K562 (cell line): Measurements from ENCODE around the gene SPRYD3. TPM values are rescaled to one million over a fixed set of nuclear protein-coding genes. Genes with fewer than 3 reads are reported as not detected.

Source experiments
- ATAC-seq: fragments of 200-7000 bp; cut with Tn5 transposase; 3 replicates; pipeline ENCODE4 v1.9.1; 2020; ENCODE audit warnings: moderate library complexity
- BruUV-seq: library from RNA; stranded (reverse); fragments of 400-500 nt; replicated peaks from 2 replicates; lab custom pipeline; 2021; lab: Mats Ljungman, UMichigan
- CTCF ChIA-PET: fragments of 300-600 bp; formaldehyde crosslinking; extraction: SDS; loops from one replicate; lab custom pipeline; 2021; ENCODE audit warnings: low intra/inter-chr PET ratio; lab: Yijun Ruan, JAX
- POLR2A ChIA-PET: fragments of 300-600, 350-650 bp; sonication (Branson Sonifier 250); formaldehyde crosslinking; extraction: SDS; loops from one replicate; lab custom pipeline; 2021; ENCODE audit warnings: antibody characterized with exemption, inconsistent platforms; lab: Yijun Ruan, JAX
- DNase-seq, 4 experiments: peaks; one replicate each; pipeline versions ENCODE4 v3.0.0 to v3.0.0-alpha.2; 2011 to 2018; ENCODE audit warnings: low spot score in 3 of 4, mixed read lengths in 3 of 4; ENCODE audit errors: extremely low read depth in 1 of 4
- FAIRE-seq: peaks from 2 replicates; lab custom pipeline; 2011; peaks lifted over from hg19 to GRCh38; lab: Jason Lieb, UNC
- H2AFZ ChIP-seq: 2 replicates; pipeline ENCODE4 v1.6.0; 2011; ENCODE audit warnings: low read depth, low read length, control low read depth, inconsistent platforms
- H3K27ac ChIP-seq: fragments of 200-600 bp; 3 replicates; pipeline ENCODE4 v1.8.0; 2011; ENCODE audit warnings: low read depth, mild to moderate bottlenecking, control low read depth, inconsistent platforms, low read length, moderate library complexity, mixed read lengths; ENCODE audit errors: extremely low read depth
- H3K27me3 ChIP-seq, 2 experiments: fragments of 300-600 bp in 1 of 2; 2 replicates in 1 of 2; 3 replicates in 1 of 2; pipeline versions ENCODE4 v1.6.0 to v1.8.0; 2011; ENCODE audit warnings: inconsistent platforms in 2 of 2, low read length in 2 of 2, mild to moderate bottlenecking in 1 of 2, mixed read lengths in 1 of 2, moderate library complexity in 1 of 2; ENCODE audit not compliant: control insufficient read depth in 2 of 2, insufficient read depth in 2 of 2
- H3K36me3 ChIP-seq: fragments of 300-600 bp; 3 replicates; pipeline ENCODE4 v1.8.0; 2011; ENCODE audit warnings: mild to moderate bottlenecking, low read length, inconsistent platforms; ENCODE audit not compliant: control insufficient read depth, insufficient read depth
- H3K4me1 ChIP-seq, 2 experiments: fragments of 200-600 bp in 1 of 2; replicated peaks in 1 of 2; 2 replicates in 1 of 2; 3 replicates in 1 of 2; pipeline versions ENCODE4 v1.5.1 to v1.8.0; 2011; ENCODE audit warnings: inconsistent platforms in 2 of 2, low read length in 2 of 2, mild to moderate bottlenecking in 1 of 2, mixed read lengths in 1 of 2, moderate library complexity in 1 of 2; ENCODE audit not compliant: control insufficient read depth in 2 of 2, insufficient read depth in 2 of 2
- H3K4me2 ChIP-seq: 2 replicates; pipeline ENCODE4 v1.6.1; 2011; ENCODE audit warnings: low read length, control low read depth, inconsistent platforms, mixed read lengths; ENCODE audit not compliant: insufficient read depth
- H3K4me3 ChIP-seq: fragments of 200-600 bp; sonication (generic), shearing (Covaris generic); 2 replicates; pipeline ENCODE4 v1.5.1; 2016; ENCODE audit warnings: control low read depth, inconsistent platforms
- H3K79me2 ChIP-seq: fragments of 200-600 bp; 3 replicates; pipeline ENCODE4 v1.8.0; 2011; ENCODE audit warnings: low read length, inconsistent platforms; ENCODE audit not compliant: control insufficient read depth, insufficient read depth
- H3K9ac ChIP-seq, 2 experiments: 2 replicates each; pipeline versions ENCODE4 v1.6.0 to v1.6.1; 2011; ENCODE audit warnings: low read depth in 2 of 2, low read length in 2 of 2, control low read depth in 1 of 2, inconsistent platforms in 1 of 2, mild to moderate bottlenecking in 1 of 2, mixed read lengths in 1 of 2; ENCODE audit not compliant: insufficient read depth in 1 of 2
- H3K9me1 ChIP-seq: one replicate; pipeline ENCODE4 v1.6.0; 2011; ENCODE audit warnings: inconsistent platforms, mild to moderate bottlenecking, low read length, moderate library complexity; ENCODE audit not compliant: control insufficient read depth, insufficient read depth
- H3K9me3 ChIP-seq: replicated peaks from 2 replicates; pipeline ENCODE4 v1.5.1; 2011; ENCODE audit warnings: low read depth, low read length, inconsistent platforms; ENCODE audit not compliant: control insufficient read depth, insufficient read depth
- H4K20me1 ChIP-seq: replicated peaks from 2 replicates; pipeline ENCODE4 v1.6.1; 2011; ENCODE audit warnings: low read length, inconsistent platforms, mixed read lengths; ENCODE audit not compliant: control insufficient read depth, insufficient read depth
- CHD4 ChIP-seq: fragments of 200-600 bp; sonication (generic); IDR thresholded peaks from 3 replicates; pipeline ENCODE4 v1.6.1; 2012; ENCODE audit warnings: low read depth, mild to moderate bottlenecking, mixed read lengths, low read length, inconsistent platforms; ENCODE audit not compliant: insufficient read depth, insufficient replicate concordance, poor library complexity, severe bottlenecking
- CXXC5 ChIP-seq: fragments of 250-450 bp; sonication (Bioruptor Pico); IDR thresholded peaks from 2 replicates; pipeline ENCODE4 v1.8.0; 2022; ENCODE audit warnings: inconsistent platforms, mild to moderate bottlenecking, moderate library complexity
- HDAC1 ChIP-seq, 2 experiments: fragments of 450-650 bp; IDR thresholded peaks; 2 replicates each; pipeline ENCODE4 v1.6.1; 2016 to 2017; ENCODE audit warnings: inconsistent platforms in 1 of 2, mild to moderate bottlenecking in 1 of 2, moderate library complexity in 1 of 2
- KDM1A ChIP-seq, 2 experiments: fragments of 450-650 bp; IDR thresholded peaks; 2 replicates each; pipeline ENCODE4 v1.6.1; 2016; ENCODE audit warnings: mild to moderate bottlenecking in 2 of 2
- NR4A1 ChIP-seq, 2 experiments: fragments of 250-450 bp in 1 of 2; fragments of 450-650 bp in 1 of 2; sonication (Bioruptor Pico) in 1 of 2; IDR thresholded peaks; 2 replicates each; pipeline versions ENCODE4 v1.4.0 to v1.6.1; 2016 to 2020; ENCODE audit warnings: mild to moderate bottlenecking in 2 of 2, missing compliant biosample characterization in 1 of 2, missing genetic modification characterization in 1 of 2, moderate library complexity in 1 of 2
- PCBP1 ChIP-seq: fragments of 200-400 bp; formaldehyde crosslinking; IDR thresholded peaks from 2 replicates; pipeline ENCODE4 v1.6.1; 2018; ENCODE audit warnings: mild to moderate bottlenecking, low read depth, low read length; ENCODE audit not compliant: poor library complexity, severe bottlenecking
- RB1 ChIP-seq: fragments of 450-650 bp; IDR thresholded peaks from 2 replicates; pipeline ENCODE4 v1.6.1; 2017; ENCODE audit warnings: low read depth, mild to moderate bottlenecking
- RCOR1 ChIP-seq, 2 experiments: IDR thresholded peaks; 2 replicates each; pipeline ENCODE4 v1.6.1; 2012; ENCODE audit warnings: low read depth in 2 of 2, low read length in 2 of 2, borderline replicate concordance in 1 of 2, improper control_type of control experiment in 1 of 2
- SP1 ChIP-seq: sonication (generic); formaldehyde crosslinking; IDR thresholded peaks from 2 replicates; pipeline ENCODE4 v1.8.1; 2022; ENCODE audit warnings: mild to moderate bottlenecking, missing genetic modification reagents
- VEZF1 ChIP-seq: fragments of 200-800 bp; sonication (Bioruptor generic); IDR thresholded peaks from 2 replicates; pipeline ENCODE4 v1.6.1; 2017; ENCODE audit warnings: missing genetic modification characterization, missing compliant biosample characterization
- ZBTB7A ChIP-seq: IDR thresholded peaks from 2 replicates; pipeline ENCODE4 v1.6.1; 2011; ENCODE audit warnings: low read depth, mild to moderate bottlenecking, low read length, moderate library complexity, borderline replicate concordance; ENCODE audit not compliant: control insufficient read depth
- ZNF41 ChIP-seq: fragments of 250-450 bp; sonication (Bioruptor Pico); conservative IDR thresholded peaks from 2 replicates; pipeline ENCODE4 v1.4.0; 2020; ENCODE audit warnings: mild to moderate bottlenecking
- WGBS: fragments of 100-300 bp; shearing (Covaris generic); methylation state at CpG from one replicate; pipeline ENCODE4 v1.1.6; 2016; ENCODE audit warnings: low coverage, mixed read lengths; ENCODE audit not compliant: insufficient coverage; ENCODE audit errors: missing lambda C conversion rate; 5-methylcytosine and 5-hydroxymethylcytosine counted together
- in situ Hi-C: fragments of 300-500 bp; cut with MboI; formaldehyde crosslinking; loops from 4 replicates; pipeline ENCODE4 v1.15.0; 2018; ENCODE audit warnings: inconsistent platforms, mixed read lengths
- intact Hi-C: fragments of 100-400 bp; cut with micrococcal nuclease; formaldehyde crosslinking; loops from 2 replicates; pipeline ENCODE4 v1.14.2; 2022
- polyA plus RNA-seq, 8 experiments: library from polyadenylated mRNA; depleted of rRNA in 4 of 8; stranded (reverse) in 5 of 8; unstranded in 3 of 8; fragments of >200 nt; fragmentation: Nextera tagmentation in 2 of 8; fragmentation: Illumina TruSeq in 1 of 8; extraction: Ambion mirVana in 2 of 8; extraction: Trizol in 1 of 8; gene quantifications; 2 replicates each; pipeline versions ENCODE4 v1.2.1 to v1.2.3, GENCODE V29; 2011 to 2014; ENCODE audit warnings: inconsistent platforms in 1 of 8, missing spikeins in 1 of 8
- total RNA-seq, 7 experiments: library from RNA; depleted of rRNA in 6 of 7; stranded (reverse); fragments of >200 nt in 6 of 7; fragmentation: Illumina TruSeq in 2 of 7; extraction: Trizol in 2 of 7; gene quantifications; 2 replicates each; pipeline versions ENCODE4 v1.2.1 to v1.2.3, GENCODE V29; 2011 to 2021; ENCODE audit warnings: low replicate concordance in 1 of 7
- TF ChIP-seq, protein P1 (sequence below), 2 experiments: IDR thresholded peaks; 2 replicates each; pipeline ENCODE4 v1.6.1; 2011; ENCODE audit warnings: borderline replicate concordance in 1 of 2, control low read depth in 1 of 2, low read depth in 1 of 2, low read length in 1 of 2, mild to moderate bottlenecking in 1 of 2, mixed read lengths in 1 of 2, moderate library complexity in 1 of 2; ENCODE audit not compliant: insufficient read depth in 1 of 2, insufficient read length in 1 of 2, poor library complexity in 1 of 2, severe bottlenecking in 1 of 2; ENCODE audit errors: extremely low read depth in 1 of 2

Gene SPRYD3
- total and polyA plus RNA-seq, 9 of the 15 experiments (the other 6 are each of a cell fraction or from before 2014, with no cell fraction given) = 1.5 to 13.6 (median 7.6) TPM

DNA sequence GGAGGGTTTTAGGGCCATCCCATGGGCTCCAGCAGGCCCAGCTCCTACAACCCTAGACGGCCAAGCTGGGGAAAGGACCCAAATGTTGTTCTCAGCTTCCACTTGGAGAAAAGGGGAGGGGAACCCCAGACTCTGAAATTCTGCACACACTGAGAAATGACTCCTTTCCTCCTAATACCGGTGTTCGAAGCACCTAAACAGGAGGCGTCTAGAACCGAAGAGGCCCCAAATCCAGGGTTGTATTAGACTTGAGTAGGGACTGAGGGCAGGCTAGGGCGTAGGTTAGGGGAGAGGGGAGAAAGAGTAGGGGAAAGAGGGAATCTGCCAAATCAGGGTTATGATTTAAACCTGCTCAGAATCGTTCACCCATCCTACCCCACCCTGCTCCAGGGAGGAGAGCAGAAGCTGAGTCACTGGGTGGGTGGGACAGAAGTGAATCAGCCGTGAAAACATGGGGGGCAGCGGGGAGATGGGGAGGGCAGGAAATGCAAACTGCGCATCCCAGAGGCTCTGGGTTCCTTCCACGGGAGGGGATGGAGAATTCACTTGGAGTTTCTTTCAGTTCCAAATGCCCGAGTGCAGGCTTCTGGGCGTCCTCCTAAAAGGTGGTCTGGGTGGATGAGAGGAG, 19.3 kb upstream of the SPRYD3 start (continued):
- TF ChIP-seq NR4A1 (CRISPR knock-in tag; IDR thresholded peaks at IDR 0.05) = no peak
- TF ChIP-seq NR4A1 (tag; IDR thresholded peaks at IDR 0.05) = no peak
- peak; percentile 66 to 82; a peak in 3 of 4 replicates for TF ChIP-seq KDM1A (IDR thresholded peaks at IDR 0.05)
- no peak for TF ChIP-seq ZNF41 (CRISPR knock-in tag)
- peak in 1 of 2 experiments; percentile 20; a peak in 1 of 4 replicates for TF ChIP-seq RCOR1 (IDR thresholded peaks at IDR 0.05; ENCODE audit: borderline replicate concordance in 1 of 2, low read depth in 2 of 2, low read length in 2 of 2)

GRCh38 chr12:53097564-53098353, 18.6 kb upstream of the SPRYD3 start, which contains the start of gene IGFBP6:
IGFBP6 (plus strand) TSS chr12:53097667; CDS start chr12:53097718, 51 bp downstream.
- Histone ChIP-seq H3K79me2 (no peaks in the 10 kb centered on the region), H2AFZ (peak within 1 kb of the TSS; percentile 98), H3K27ac (peak within 1 kb of the TSS; percentile 60), H4K20me1 (no peaks in the 10 kb centered on the region), H3K4me2 (peak within 1 kb of the TSS; percentile 76), H3K4me3 (peak within 1 kb of the TSS; percentile 44), H3K36me3 (no peaks in the 10 kb centered on the region), H3K9me3 (no peaks in the 10 kb centered on the region), H3K4me1 (peaks cover 33 to 35% of the 10 kb centered on the region in 2 experiments), H3K9me1 (peaks cover 6% of the 10 kb centered on the region), H3K27me3 (no peaks in the 10 kb centered on the region), H3K9ac (peak within 1 kb of the TSS; percentile 56 to 86; a peak in 3 of 4 replicates)
- peak; percentile 62 to 81 (median 78) for DNase-seq
- peak; percentile 82 for ATAC-seq
- intact Hi-C loops = no loop called here
- no peak for FAIRE-seq
- ChIA-PET CTCF (interaction anchor here (0.7 to 2.9 kb wide), 2 partner anchors 32 to 51 kb away, joined by 4 to 49 read pairs; no protein-coding TSS in a partner anchor), POLR2A (interaction anchor here (0.5 to 1.0 kb wide), 4 partner anchors 13 to 89 kb away, joined by 3 read pairs; partner anchors contain the start of gene SPRYD3)
- WGBS = 4% methylated on average over 45 of the region's 51 CpGs
- in situ Hi-C loops = no loop called here
- no TSS peak for BruUV-seq
- TF ChIP-seq ZBTB7A (peak; percentile 85; the same call in 1 of the 2 replicates), SP1 (CRISPR knock-in tag) (peak; percentile 72), CXXC5 (CRISPR knock-in tag) (peak; percentile 47), PCBP1 (peak; percentile 33), RB1 (peak; percentile 56), VEZF1 (CRISPR knock-in tag) (no peak), HDAC1 (IDR thresholded peaks at IDR 0.05) (peak in 1 of 2 experiments; percentile 49; a peak in 2 of 4 replicates), CHD4 (peak; percentile 18)
- TF ChIP-seq, protein P1, sequence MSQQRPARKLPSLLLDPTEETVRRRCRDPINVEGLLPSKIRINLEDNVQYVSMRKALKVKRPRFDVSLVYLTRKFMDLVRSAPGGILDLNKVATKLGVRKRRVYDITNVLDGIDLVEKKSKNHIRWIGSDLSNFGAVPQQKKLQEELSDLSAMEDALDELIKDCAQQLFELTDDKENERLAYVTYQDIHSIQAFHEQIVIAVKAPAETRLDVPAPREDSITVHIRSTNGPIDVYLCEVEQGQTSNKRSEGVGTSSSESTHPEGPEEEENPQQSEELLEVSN (IDR thresholded peaks at IDR 0.05; ENCODE audit: borderline replicate concordance in 1 of 2, extremely low read depth in 1 of 2, insufficient read depth in 1 of 2, insufficient read length in 1 of 2, low read depth in 1 of 2, low read length in 1 of 2, poor library complexity in 1 of 2, severe bottlenecking in 1 of 2) = peak; percentile 45 to 76
